ENCODE results near the gene BAIAP2L2.

Gene BAIAP2L2

DNA sequence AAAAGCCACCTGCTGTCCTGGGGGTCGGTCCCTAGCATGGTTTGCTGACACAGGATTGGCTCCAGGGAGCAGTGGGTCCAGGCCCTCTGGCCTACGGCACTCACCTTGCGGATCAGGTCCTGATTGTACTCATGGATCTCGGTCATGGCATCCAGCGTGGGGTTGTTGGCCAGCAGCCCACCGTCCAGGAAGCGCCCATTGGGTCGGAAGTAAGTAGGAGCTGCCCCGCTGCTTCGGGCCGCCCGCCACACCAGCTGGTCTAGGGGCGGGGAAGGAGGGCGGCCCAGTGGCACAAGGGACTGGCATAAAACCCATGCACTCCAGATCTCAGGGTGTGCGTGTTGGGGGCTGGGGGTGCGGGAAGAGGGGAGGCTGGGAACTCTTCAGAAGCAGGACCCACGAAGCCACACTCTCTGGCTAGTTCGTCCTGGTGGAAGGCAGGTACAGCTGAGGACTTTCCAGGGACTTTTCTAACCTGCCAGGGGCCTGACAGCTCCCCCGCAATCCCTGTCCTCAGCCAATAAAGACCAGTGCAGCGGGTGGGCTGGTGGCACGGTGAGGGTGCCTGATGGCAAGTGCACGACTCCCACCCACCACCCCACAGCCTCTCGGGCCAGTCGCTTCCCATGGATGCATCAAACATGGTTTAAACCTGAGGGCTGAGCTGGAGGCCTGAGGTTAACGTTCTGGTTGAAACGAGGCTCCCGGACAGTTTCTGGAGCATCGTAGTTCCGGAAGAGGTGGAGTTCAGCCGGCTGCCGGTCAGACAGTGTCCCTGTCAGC lies 5.1 kb upstream of the BAIAP2L2 start:
- Histone ChIP-seq H3K36me3 (ENCODE audit: insufficient read depth, low read length) (no peaks in the 10 kb centered on the region), H3K4me3 (ENCODE audit: low read length) (no peak overlapping the region), H3K27ac (ENCODE audit: low read depth, low read length) (no peak overlapping the region), H3K4me1 (ENCODE audit: insufficient read depth, low read length) (no peaks in the 10 kb centered on the region; the same call in 1 of the 2 replicates), H3K9me3 (ENCODE audit: insufficient read depth, low read depth, low read length) (no peaks in the 10 kb centered on the region), H3K27me3 (ENCODE audit: insufficient read depth, low read length) (no peaks in the 10 kb centered on the region), H3K9ac (ENCODE audit: low read depth, low read length) (no peak overlapping the region)
- 93% methylated on average over 31 of the region's 31 CpGs for WGBS

GRCh38 chr22:38114484-38115398 lies 4.3 kb upstream of the BAIAP2L2 start:
- 56% methylated on average over 32 of the region's 32 CpGs for WGBS

GRCh38 chr22:38112381-38112780 lies 1.9 kb upstream of the BAIAP2L2 start:
- Histone ChIP-seq H3K27ac (ENCODE audit: low read depth, low read length) (no peak overlapping the region), H3K27me3 (ENCODE audit: insufficient read depth, low read length) (peaks cover 2% of the 10 kb centered on the region; the same call in 1 of the 2 replicates), H3K9ac (ENCODE audit: low read depth, low read length) (no peak overlapping the region), H3K4me3 (ENCODE audit: low read length) (no peak overlapping the region), H3K4me1 (ENCODE audit: insufficient read depth, low read length) (no peaks in the 10 kb centered on the region; the same call in 1 of the 2 replicates), H3K9me3 (ENCODE audit: insufficient read depth, low read depth, low read length) (no peaks in the 10 kb centered on the region), H3K36me3 (ENCODE audit: insufficient read depth, low read length) (no peaks in the 10 kb centered on the region)
- WGBS = 90% methylated on average over 22 of the region's 22 CpGs

More at GRCh38 chr22:38114484-38115398, 4.3 kb upstream of the BAIAP2L2 start:
- Histone ChIP-seq H3K9ac (ENCODE audit: low read depth, low read length) (no peak overlapping the region), H3K27me3 (ENCODE audit: insufficient read depth, low read length) (peaks cover 2% of the 10 kb centered on the region; the same call in 1 of the 2 replicates), H3K4me3 (ENCODE audit: low read length) (no peak overlapping the region), H3K27ac (ENCODE audit: low read depth, low read length) (no peak overlapping the region), H3K4me1 (ENCODE audit: insufficient read depth, low read length) (no peaks in the 10 kb centered on the region; the same call in 1 of the 2 replicates), H3K36me3 (ENCODE audit: insufficient read depth, low read length) (no peaks in the 10 kb centered on the region), H3K9me3 (ENCODE audit: insufficient read depth, low read depth, low read length) (no peaks in the 10 kb centered on the region)

GRCh38 chr22:38111925-38112355 lies 1.5 kb upstream of the BAIAP2L2 start:
- no peaks in the 10 kb centered on the region for H3K36me3 ChIP-seq (ENCODE audit: insufficient read depth, low read length)
- H3K9ac ChIP-seq (ENCODE audit: low read depth, low read length) = no peak overlapping the region
- H3K27ac ChIP-seq (ENCODE audit: low read depth, low read length) = no peak overlapping the region
- 92% methylated on average over 11 of the region's 11 CpGs for WGBS
- H3K27me3 ChIP-seq (ENCODE audit: insufficient read depth, low read length) = peaks cover 2% of the 10 kb centered on the region; the same call in 1 of the 2 replicates
- no peaks in the 10 kb centered on the region; the same call in 1 of the 2 replicates for H3K4me1 ChIP-seq (ENCODE audit: insufficient read depth, low read length)
- H3K9me3 ChIP-seq (ENCODE audit: insufficient read depth, low read depth, low read length) = no peaks in the 10 kb centered on the region
- no peak overlapping the region for H3K4me3 ChIP-seq (ENCODE audit: low read length)

GRCh38 chr22:38110863-38111852 lies 674 bp upstream of the BAIAP2L2 start:
- H3K36me3 ChIP-seq (ENCODE audit: insufficient read depth, low read length) = no peaks in the 10 kb centered on the region
- no peaks in the 10 kb centered on the region for H3K9me3 ChIP-seq (ENCODE audit: insufficient read depth, low read depth, low read length)
- peaks cover 2% of the 10 kb centered on the region; the same call in 1 of the 2 replicates for H3K27me3 ChIP-seq (ENCODE audit: insufficient read depth, low read length)
- H3K27ac ChIP-seq (ENCODE audit: low read depth, low read length) = no peak overlapping the region
- H3K4me1 ChIP-seq (ENCODE audit: insufficient read depth, low read length) = no peaks in the 10 kb centered on the region; the same call in 1 of the 2 replicates
- H3K9ac ChIP-seq (ENCODE audit: low read depth, low read length) = no peak overlapping the region
- H3K4me3 ChIP-seq (ENCODE audit: low read length) = no peak overlapping the region
- WGBS = 83% methylated on average over 30 of the region's 30 CpGs

GRCh38 chr22:38109371-38110001 lies 998 bp downstream of the BAIAP2L2 start:
- Histone ChIP-seq H3K9me3 (ENCODE audit: insufficient read depth, low read depth, low read length) (no peaks in the 10 kb centered on the region), H3K4me1 (ENCODE audit: insufficient read depth, low read length) (no peaks in the 10 kb centered on the region; the same call in 1 of the 2 replicates), H3K9ac (ENCODE audit: low read depth, low read length) (no peak overlapping the region), H3K27me3 (ENCODE audit: insufficient read depth, low read length) (peaks cover 2% of the 10 kb centered on the region; the same call in 1 of the 2 replicates), H3K36me3 (ENCODE audit: insufficient read depth, low read length) (no peaks in the 10 kb centered on the region), H3K27ac (ENCODE audit: low read depth, low read length) (no peak overlapping the region), H3K4me3 (ENCODE audit: low read length) (no peak overlapping the region)
- 92% methylated on average over 22 of the region's 22 CpGs for WGBS

DNA sequence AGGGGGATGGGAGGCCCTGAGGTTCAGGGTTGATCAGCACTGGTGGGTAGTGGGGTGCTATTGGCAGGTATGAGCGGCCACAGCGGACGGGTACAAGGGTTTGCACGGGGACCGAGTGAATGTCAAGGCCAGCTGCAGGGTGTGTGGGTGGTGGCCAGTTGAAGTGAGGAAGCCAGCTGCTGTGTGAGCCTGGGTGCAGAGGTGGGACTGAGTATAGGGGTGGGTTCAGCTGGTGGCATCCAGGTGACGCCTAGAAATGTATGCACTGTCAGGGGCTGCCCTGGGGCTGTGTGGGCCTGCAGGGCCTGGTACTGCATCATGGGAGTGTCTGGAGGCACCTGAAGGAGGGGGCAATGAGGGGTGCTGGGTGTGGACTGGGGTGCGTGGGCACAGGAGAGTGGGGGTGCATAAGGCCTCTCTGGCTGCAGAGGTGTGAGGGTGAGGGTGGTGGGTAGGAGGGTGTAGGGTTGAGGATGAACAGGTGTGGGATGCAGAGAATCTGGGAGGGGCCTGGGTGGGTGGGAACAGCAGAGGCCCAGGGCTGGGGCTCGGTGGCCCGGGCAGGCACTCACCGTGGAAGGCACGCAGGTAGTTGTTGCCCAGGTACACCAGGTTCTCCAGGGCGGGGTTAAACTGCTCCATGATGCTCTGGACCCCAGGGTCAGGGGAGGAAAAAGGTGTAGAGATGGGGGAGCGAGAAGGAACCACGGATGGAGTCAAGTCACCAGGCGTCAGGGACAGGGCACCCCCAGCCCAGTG lies 1.7 kb downstream of the BAIAP2L2 start:
- H3K9ac ChIP-seq (ENCODE audit: low read depth, low read length) = no peak overlapping the region
- no peak overlapping the region for H3K27ac ChIP-seq (ENCODE audit: low read depth, low read length)
- no peak overlapping the region for H3K4me3 ChIP-seq (ENCODE audit: low read length)
- H3K27me3 ChIP-seq (ENCODE audit: insufficient read depth, low read length) = peaks cover 2% of the 10 kb centered on the region; the same call in 1 of the 2 replicates
- no peaks in the 10 kb centered on the region; the same call in 1 of the 2 replicates for H3K4me1 ChIP-seq (ENCODE audit: insufficient read depth, low read length)
- WGBS = 90% methylated on average over 15 of the region's 15 CpGs
- H3K36me3 ChIP-seq (ENCODE audit: insufficient read depth, low read length) = no peaks in the 10 kb centered on the region
- H3K9me3 ChIP-seq (ENCODE audit: insufficient read depth, low read depth, low read length) = no peaks in the 10 kb centered on the region

- no peak overlapping the region for H3K4me3 ChIP-seq (ENCODE audit: low read length)
- no peak overlapping the region for H3K9ac ChIP-seq (ENCODE audit: low read depth, low read length)
- H3K27ac ChIP-seq (ENCODE audit: low read depth, low read length) = no peak overlapping the region
- WGBS = 82% methylated on average over 17 of the region's 17 CpGs
- peaks cover 2% of the 10 kb centered on the region; the same call in 1 of the 2 replicates for H3K27me3 ChIP-seq (ENCODE audit: insufficient read depth, low read length)
- no peaks in the 10 kb centered on the region; the same call in 1 of the 2 replicates for H3K4me1 ChIP-seq (ENCODE audit: insufficient read depth, low read length)
- no peaks in the 10 kb centered on the region for H3K9me3 ChIP-seq (ENCODE audit: insufficient read depth, low read depth, low read length)
- H3K36me3 ChIP-seq (ENCODE audit: insufficient read depth, low read length) = no peaks in the 10 kb centered on the region
Observed at GRCh38 chr22:38107692-38108515, 2.6 kb downstream of the BAIAP2L2 start.
